Measurements from ENCODE around the gene KLHDC8B. TPM values are rescaled to one million over a fixed set of nuclear protein-coding genes. Genes with fewer than 3 reads are reported as not detected.

KLHDC8B gene
- total RNA-seq, 1 experiment from 2014 or later: 13.5 TPM

GRCh38 chr3:49134471-49135265 lies 36.7 kb upstream of the KLHDC8B start:
- Histone ChIP-seq H4K5ac (ENCODE audit: insufficient read length, low read depth, low read length) (no peak overlapping the region), H3K9ac (ENCODE audit: extremely low read depth, insufficient read length, low read length) (no peak overlapping the region), H2BK120ac (ENCODE audit: low read depth, low read length, poor library complexity, severe bottlenecking) (no peak overlapping the region), H3K23me2 (ENCODE audit: insufficient read length, low read depth, low read length, poor library complexity, severe bottlenecking) (peaks cover 15% of the 10 kb centered on the region), H4K20me1 (ENCODE audit: control insufficient read depth, insufficient read depth, insufficient read length) (no peaks in the 10 kb centered on the region), H3K18ac (ENCODE audit: insufficient read length, low read depth, low read length) (no peak overlapping the region), H3K23ac (ENCODE audit: insufficient read length, low read depth, low read length) (no peak overlapping the region), H2BK20ac (ENCODE audit: low read depth, low read length, poor library complexity, severe bottlenecking) (no peak overlapping the region), H2BK15ac (ENCODE audit: low read depth, low read length) (no peak overlapping the region), H2BK12ac (ENCODE audit: insufficient read length, low read depth, low read length) (no peak overlapping the region), H3K14ac (ENCODE audit: insufficient read depth, low read length) (no peak overlapping the region), H3K4me2 (ENCODE audit: insufficient read depth, insufficient read length, low read length) (no peak overlapping the region), H4K91ac (ENCODE audit: insufficient read length, low read depth, low read length) (no peak overlapping the region), H3K4ac (ENCODE audit: low read depth, low read length) (no peak overlapping the region), H3K27ac (ENCODE audit: insufficient read length, low read depth, low read length) (no peak overlapping the region), H3K9me3 (ENCODE audit: control insufficient read depth, low read depth, low read length) (no peaks in the 10 kb centered on the region), H2AFZ (ENCODE audit: low read length) (no peak overlapping the region), H3T11ph (ENCODE audit: low read length) (no peak overlapping the region), H3K79me2 (ENCODE audit: insufficient read depth, low read length) (no peaks in the 10 kb centered on the region), H3K79me1 (ENCODE audit: insufficient read depth, low read depth, low read length, poor library complexity, severe bottlenecking) (no peaks in the 10 kb centered on the region), H4K8ac (replicated peaks; ENCODE audit: insufficient read length, low read depth, low read length) (no peak overlapping the region), H3K56ac (ENCODE audit: insufficient read length, low read depth, low read length) (no peak overlapping the region), H2BK5ac (ENCODE audit: insufficient read length, low read length) (no peak overlapping the region), H3K27me3 (ENCODE audit: insufficient read depth, low read length) (no peaks in the 10 kb centered on the region), H2AK5ac (ENCODE audit: insufficient read length, low read length) (no peak overlapping the region), H3K4me1 (ENCODE audit: insufficient read depth, low read length) (peaks cover 2% of the 10 kb centered on the region; the same call in 1 of the 2 replicates)
- Mint-ChIP-seq H3K27me3 (ENCODE audit: low read depth) (peaks cover 15% of the 10 kb centered on the region), H3K27ac (peak overlapping the region in 1 of 3 experiments; percentile 55; a peak in 2 of 7 replicates), H3K4me1 (peaks cover 8 to 12% of the 10 kb centered on the region in 2 experiments; a peak in 3 of 4 replicates), H3K36me3 (ENCODE audit: insufficient read depth in 1 of 3, low read depth in 3 of 3) (no peaks in the 10 kb centered on the region), H3K4me3 (peak overlapping the region; percentile 69 to 83), H3K9me3 (no peaks in the 10 kb centered on the region)
- DNase-seq: no peak
- no CpG with 5 or more reads among the region's 3 CpGs for WGBS (ENCODE audit: extremely low coverage, insufficient read length, low lambda C conversion rate)
- TF ChIP-seq CTCF (conservative IDR thresholded peaks at IDR 0.05): peak; percentile 30; the same call in 1 of the 3 replicates
